ENCODE data around the gene KIAA1328.
"Not testable (repeated sequence)": the region's sequence is repeated elsewhere in the genome, so short reads cannot be mapped to it uniquely, and the experiment has no call there.

The KIAA1328 gene

GRCh38 chr18:37144921-37145320 is 316.0 kb downstream of the KIAA1328 start:
- no peak for DNase-seq (ENCODE audit: low read depth in 2 of 2)

- no peak for DNase-seq (ENCODE audit: low read depth in 2 of 2)
These were observed 327.5 kb downstream of the KIAA1328 start for GRCh38 chr18:37156330-37156942.

GRCh38 chr18:37160038-37160820 is 331.3 kb downstream of the KIAA1328 start:
- no peak for DNase-seq (ENCODE audit: low read depth in 2 of 2)

GRCh38 chr18:37161491-37161890 is 332.6 kb downstream of the KIAA1328 start:
- DNase-seq (ENCODE audit: low read depth in 2 of 2), result no peak

- no peak for DNase-seq (ENCODE audit: low read depth in 2 of 2)
These were observed 333.6 kb downstream of the KIAA1328 start for GRCh38 chr18:37162551-37162950.

GRCh38 chr18:37163119-37163518 is 334.2 kb downstream of the KIAA1328 start:
- no peak for DNase-seq (ENCODE audit: low read depth in 2 of 2)

GRCh38 chr18:37166491-37166890 is 337.6 kb downstream of the KIAA1328 start:
- no peak for DNase-seq (ENCODE audit: low read depth in 2 of 2)

- DNase-seq (ENCODE audit: low read depth in 2 of 2), result not testable (repeated sequence)
These were observed 338.0 kb downstream of the KIAA1328 start for GRCh38 chr18:37166966-37167365.

GRCh38 chr18:37170984-37171383 is 342.1 kb downstream of the KIAA1328 start:
- DNase-seq (ENCODE audit: low read depth in 2 of 2), result no peak

GRCh38 chr18:37173384-37173783 is 344.5 kb downstream of the KIAA1328 start:
- no peak for DNase-seq (ENCODE audit: low read depth in 2 of 2)

- no peak for DNase-seq (ENCODE audit: low read depth in 2 of 2)
These were observed 347.0 kb downstream of the KIAA1328 start for GRCh38 chr18:37175727-37176620.

- no peak for DNase-seq (ENCODE audit: low read depth in 2 of 2)
These were observed 347.7 kb downstream of the KIAA1328 start for GRCh38 chr18:37176621-37176934.

GRCh38 chr18:37179384-37179783 is 350.5 kb downstream of the KIAA1328 start:
- no peak for DNase-seq (ENCODE audit: low read depth in 2 of 2)

- no peak for DNase-seq (ENCODE audit: low read depth in 2 of 2)
These were observed 351.2 kb downstream of the KIAA1328 start for GRCh38 chr18:37180086-37180485.

- no peak for DNase-seq (ENCODE audit: low read depth in 2 of 2)
These were observed 353.6 kb downstream of the KIAA1328 start for GRCh38 chr18:37182340-37183135.

- DNase-seq (ENCODE audit: low read depth in 2 of 2), result no peak
These were observed 355.4 kb downstream of the KIAA1328 start for GRCh38 chr18:37184209-37184868.

- no peak for DNase-seq (ENCODE audit: low read depth in 2 of 2)
These were observed 359.3 kb downstream of the KIAA1328 start for GRCh38 chr18:37188016-37188791.

GRCh38 chr18:37199741-37200140 is 370.8 kb downstream of the KIAA1328 start:
- DNase-seq (ENCODE audit: low read depth in 2 of 2), result no peak

GRCh38 chr18:37207343-37207742 is 378.4 kb downstream of the KIAA1328 start:
- DNase-seq (ENCODE audit: low read depth in 2 of 2), result no peak

- no peak for DNase-seq (ENCODE audit: low read depth in 2 of 2)
These were observed 381.9 kb downstream of the KIAA1328 start for GRCh38 chr18:37210781-37211180.
